ENCODE results near the gene ESPN.
"Not testable (repeated sequence)": the region's sequence is repeated elsewhere in the genome, so short reads cannot be mapped to it uniquely, and the experiment has no call there.

DNA sequence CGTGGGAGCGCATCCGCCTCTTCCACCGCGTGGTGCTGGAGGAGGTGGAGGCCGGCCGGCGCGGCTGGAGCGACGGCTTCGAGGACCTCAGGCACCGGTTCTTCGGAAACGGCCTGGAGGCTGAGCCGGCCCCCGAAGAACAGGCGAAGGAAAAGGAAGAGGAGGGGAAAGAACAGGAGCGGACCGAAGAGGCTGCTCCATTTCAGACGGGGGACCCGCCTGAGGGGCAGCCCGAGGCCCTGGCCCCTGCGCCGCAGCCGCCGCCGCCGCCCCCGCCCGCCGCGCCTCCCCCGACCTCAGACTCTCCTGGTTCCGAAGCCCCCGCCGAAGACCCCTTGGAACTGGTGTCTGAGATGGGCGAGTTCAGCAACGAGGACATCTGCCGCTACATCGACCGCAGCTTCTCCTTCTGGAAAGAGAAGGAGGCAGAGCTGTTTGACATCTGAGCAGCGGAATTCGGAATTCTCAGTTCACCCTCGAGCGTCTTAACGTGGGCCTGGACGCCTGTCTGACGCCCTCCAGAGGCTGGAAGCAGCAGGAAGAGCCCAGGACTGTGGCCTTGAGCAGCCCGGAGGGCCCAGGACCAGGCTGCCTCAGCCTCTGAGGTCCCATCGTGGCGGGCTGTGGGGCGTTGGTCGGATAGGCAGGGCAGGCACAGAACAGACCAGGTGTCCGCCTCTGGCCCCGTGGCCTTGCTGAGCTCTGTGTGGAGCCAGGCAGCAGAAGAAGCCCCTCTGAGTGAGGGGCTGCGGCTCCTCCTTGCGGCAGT lies 31.4 kb downstream of the ESPN start:
- TF ChIP-seq, protein P1, sequence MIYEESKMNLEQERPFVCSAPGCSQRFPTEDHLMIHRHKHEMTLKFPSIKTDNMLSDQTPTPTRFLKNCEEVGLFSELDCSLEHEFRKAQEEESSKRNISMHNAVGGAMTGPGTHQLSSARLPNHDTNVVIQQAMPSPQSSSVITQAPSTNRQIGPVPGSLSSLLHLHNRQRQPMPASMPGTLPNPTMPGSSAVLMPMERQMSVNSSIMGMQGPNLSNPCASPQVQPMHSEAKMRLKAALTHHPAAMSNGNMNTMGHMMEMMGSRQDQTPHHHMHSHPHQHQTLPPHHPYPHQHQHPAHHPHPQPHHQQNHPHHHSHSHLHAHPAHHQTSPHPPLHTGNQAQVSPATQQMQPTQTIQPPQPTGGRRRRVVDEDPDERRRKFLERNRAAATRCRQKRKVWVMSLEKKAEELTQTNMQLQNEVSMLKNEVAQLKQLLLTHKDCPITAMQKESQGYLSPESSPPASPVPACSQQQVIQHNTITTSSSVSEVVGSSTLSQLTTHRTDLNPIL (CRISPR knock-in tag; IDR thresholded peaks at IDR 0.05; ENCODE audit: low read depth): not testable (repeated sequence)
- TF ChIP-seq ZNF70 (CRISPR knock-in tag; IDR thresholded peaks at IDR 0.05); ZFP30 (CRISPR knock-in tag; IDR thresholded peaks at IDR 0.05); ARNTL (CRISPR knock-in tag; IDR thresholded peaks at IDR 0.05; ENCODE audit: borderline replicate concordance, low read depth); SNAI2 (CRISPR knock-in tag; IDR thresholded peaks at IDR 0.05); ISL1 (CRISPR knock-in tag; IDR thresholded peaks at IDR 0.05); GLIS3 (CRISPR knock-in tag; IDR thresholded peaks at IDR 0.05); CSDC2 (CRISPR knock-in tag; IDR thresholded peaks at IDR 0.05); ZNF8 (CRISPR knock-in tag; IDR thresholded peaks at IDR 0.05): not testable (repeated sequence)
